AG04449 (cell line): ENCODE measurements around the gene ZFAND2A.

Experiments
- CTCF ChIA-PET: fragments of 350-600 bp; formaldehyde crosslinking; extraction: SDS; loops from one replicate; lab custom pipeline; 2021; ENCODE audit warnings: antibody characterized with exemption; lab: Yijun Ruan, JAX
- POLR2A ChIA-PET: fragments of 400-600, 350-600 bp; formaldehyde crosslinking; extraction: SDS; loops from one replicate; lab custom pipeline; 2020; ENCODE audit warnings: antibody characterized with exemption, inconsistent platforms; lab: Yijun Ruan, JAX
- DNase-seq: peaks from one replicate; pipeline ENCODE4 v3.0.0-alpha.2; 2010; ENCODE audit warnings: low read depth, low spot score
- H3K4me3 ChIP-seq: 2 replicates; pipeline ENCODE4 v1.5.1; 2011; ENCODE audit warnings: low read depth, mild to moderate bottlenecking, control low read depth, low read length
- TF ChIP-seq, protein P1 (sequence below): IDR thresholded peaks from one replicate; pipeline ENCODE4 v1.5.1; 2011; ENCODE audit warnings: mild to moderate bottlenecking, moderate library complexity, low read length, control low read depth, inconsistent platforms; ENCODE audit not compliant: insufficient read depth; ENCODE audit errors: missing control alignments

ZFAND2A gene

DNA sequence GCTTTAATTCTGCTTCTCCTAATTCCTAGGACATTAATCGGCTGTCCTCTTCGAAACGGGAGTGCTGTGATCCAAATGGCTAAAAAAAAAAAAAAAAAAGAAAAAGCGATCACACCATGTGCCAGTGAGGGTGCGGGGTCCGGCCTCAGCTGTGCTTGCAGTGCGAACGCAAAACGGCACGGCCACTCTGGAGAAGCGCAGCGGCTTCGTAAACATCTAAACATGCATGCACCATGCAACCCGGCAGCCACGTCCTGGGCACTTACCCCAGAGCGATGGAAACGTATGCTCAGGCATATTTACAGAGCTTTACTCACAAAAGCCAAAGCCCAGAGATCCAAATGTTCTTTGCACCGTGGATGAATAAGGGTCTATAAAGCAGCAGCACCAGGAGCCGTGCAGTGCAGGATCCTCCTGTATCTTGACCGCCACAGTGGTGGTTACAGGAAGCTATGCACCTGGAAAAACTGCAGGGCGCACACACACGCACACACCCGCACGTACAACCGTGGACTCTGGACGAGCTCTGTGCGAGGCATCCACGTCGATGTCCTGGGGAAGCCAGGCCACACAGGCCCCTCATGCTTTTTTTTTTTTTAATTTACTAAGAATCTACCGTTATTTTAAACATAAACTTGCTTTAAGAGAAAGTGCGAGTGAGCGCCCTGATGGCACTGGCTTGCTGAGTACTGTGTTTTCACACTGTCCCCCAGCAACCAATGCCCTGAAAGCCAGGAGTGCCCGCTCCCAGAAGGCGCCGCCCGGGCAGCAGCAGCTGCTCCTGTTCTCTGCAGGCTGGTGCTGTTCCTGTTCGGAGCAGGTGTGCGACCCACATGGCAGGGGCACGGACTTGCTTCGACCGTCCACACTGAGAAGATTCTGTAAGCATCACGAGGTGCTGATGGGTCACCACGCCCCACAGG lies 47.1 kb downstream of the ZFAND2A start:
- DNase-seq, result no peak
- CTCF ChIA-PET, result interaction anchor here (0.6 to 2.0 kb wide), 5 partner anchors 9 to 119 kb away, joined by 3 to 7 read pairs (median 4); partner anchors contain the start of gene GPER1
- no peak overlapping the region for H3K4me3 ChIP-seq
- TF ChIP-seq, protein P1, sequence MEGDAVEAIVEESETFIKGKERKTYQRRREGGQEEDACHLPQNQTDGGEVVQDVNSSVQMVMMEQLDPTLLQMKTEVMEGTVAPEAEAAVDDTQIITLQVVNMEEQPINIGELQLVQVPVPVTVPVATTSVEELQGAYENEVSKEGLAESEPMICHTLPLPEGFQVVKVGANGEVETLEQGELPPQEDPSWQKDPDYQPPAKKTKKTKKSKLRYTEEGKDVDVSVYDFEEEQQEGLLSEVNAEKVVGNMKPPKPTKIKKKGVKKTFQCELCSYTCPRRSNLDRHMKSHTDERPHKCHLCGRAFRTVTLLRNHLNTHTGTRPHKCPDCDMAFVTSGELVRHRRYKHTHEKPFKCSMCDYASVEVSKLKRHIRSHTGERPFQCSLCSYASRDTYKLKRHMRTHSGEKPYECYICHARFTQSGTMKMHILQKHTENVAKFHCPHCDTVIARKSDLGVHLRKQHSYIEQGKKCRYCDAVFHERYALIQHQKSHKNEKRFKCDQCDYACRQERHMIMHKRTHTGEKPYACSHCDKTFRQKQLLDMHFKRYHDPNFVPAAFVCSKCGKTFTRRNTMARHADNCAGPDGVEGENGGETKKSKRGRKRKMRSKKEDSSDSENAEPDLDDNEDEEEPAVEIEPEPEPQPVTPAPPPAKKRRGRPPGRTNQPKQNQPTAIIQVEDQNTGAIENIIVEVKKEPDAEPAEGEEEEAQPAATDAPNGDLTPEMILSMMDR, result no peak
- POLR2A ChIA-PET, result no interaction called here

DNA sequence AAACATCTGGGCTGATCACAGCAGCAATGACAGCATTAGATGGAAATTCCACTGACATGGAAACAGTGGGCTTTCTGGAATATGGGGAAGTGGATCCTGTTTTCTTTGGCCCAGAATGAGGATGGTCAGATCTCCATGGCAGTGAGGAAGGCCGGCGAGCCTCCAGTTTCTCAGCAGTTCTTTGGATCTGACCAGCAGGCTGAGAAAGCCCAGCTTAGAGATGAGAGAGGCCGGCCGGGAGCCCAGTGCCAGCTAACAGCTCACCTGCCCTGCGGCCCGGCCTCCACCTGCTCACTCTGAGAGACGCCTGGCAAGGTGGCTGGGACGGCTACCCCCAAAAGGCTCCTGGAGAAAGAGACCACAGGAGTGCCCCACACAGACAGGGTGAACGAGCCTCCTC lies 47.9 kb downstream of the ZFAND2A start:
- H3K4me3 ChIP-seq, result no peak overlapping the region
- DNase-seq, result no peak
- CTCF ChIA-PET, result interaction anchor here (0.6 to 2.0 kb wide), 3 partner anchors 46 to 119 kb away, joined by 3 to 7 read pairs (median 6); no protein-coding TSS in a partner anchor
- POLR2A ChIA-PET, result no interaction called here
- TF ChIP-seq, protein P1, result no peak

DNA sequence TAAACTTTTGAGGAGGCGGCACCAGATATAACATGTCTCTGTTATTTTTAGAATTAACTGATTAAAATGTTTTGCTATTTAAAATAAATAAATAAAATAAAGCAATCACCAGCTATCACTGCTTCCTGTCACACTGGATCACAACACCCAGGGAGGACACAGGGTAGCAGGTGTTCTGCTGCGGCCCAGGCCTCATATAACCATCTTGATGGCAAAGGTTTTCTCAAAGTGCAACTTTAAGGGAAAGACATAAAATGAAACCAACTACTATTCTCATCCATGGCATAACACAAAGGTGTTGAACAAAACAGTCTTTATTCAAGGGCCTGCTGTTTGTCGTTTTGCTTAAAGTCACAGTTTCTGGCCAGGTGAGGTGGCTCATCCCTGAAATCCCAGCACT lies 48.8 kb downstream of the ZFAND2A start:
- TF ChIP-seq, protein P1, result no peak
- ChIA-PET POLR2A (no interaction called here), CTCF (no interaction called here)
- DNase-seq, result no peak
- no peak overlapping the region for H3K4me3 ChIP-seq

DNA sequence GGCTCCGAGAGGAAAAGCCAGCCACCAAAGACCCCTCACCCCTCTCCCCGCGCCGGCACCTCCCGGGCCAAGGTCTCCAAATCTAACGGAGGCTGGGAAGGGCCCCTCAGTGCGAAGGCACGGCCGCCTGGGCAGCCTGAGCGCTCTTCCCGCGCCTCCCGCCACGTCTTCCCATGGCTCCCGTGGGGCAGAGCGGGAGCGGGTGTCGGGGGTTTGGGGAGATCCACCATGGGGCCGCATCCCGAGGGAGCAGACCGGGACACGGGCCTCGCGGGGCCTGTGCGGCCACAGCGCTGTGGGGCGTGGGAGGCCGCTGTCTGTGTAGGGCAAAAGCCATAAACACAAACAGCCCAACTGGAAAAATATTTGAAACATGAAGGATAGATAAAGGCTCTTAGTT lies 49.6 kb downstream of the ZFAND2A start:
- TF ChIP-seq, protein P1, result no peak
- no peak overlapping the region for H3K4me3 ChIP-seq
- POLR2A ChIA-PET, result no interaction called here
- CTCF ChIA-PET, result no interaction called here
- DNase-seq, result no peak

DNA sequence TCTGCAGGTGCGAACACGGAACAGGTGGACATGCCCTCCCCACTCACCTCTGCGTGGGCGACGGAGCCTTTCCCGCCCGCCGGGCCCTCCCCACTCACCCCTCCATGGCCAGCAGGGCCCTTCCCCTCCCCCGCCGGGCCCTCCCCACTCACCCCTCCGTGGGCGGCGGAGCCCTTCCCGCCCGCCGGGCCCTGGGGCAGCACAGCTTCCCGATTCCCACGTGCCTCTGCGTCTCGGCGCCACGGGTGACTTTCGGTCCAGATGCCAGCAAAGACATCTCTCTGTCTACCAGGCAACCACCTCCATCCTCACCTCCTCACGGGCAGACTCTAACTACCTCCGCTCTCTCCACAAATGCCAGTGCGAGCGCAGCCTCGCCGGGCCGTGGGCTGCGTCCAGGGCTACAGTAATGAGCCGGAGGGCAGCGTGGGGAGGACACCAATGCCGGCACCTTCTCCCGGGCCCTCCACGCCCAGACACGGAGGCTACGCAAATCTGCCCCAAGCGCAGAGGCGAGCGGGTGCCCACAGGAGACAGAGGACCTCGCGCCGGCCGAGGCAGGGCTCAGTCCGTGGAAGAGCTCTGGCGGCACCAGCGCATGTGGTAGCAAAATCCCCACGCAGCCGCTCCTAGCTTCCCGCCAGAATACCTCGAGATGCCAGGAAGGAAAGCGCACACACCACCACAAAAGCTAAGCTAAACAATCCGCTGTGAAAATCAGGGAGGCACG lies 50.2 kb downstream of the ZFAND2A start:
- ChIA-PET CTCF (interaction anchor here (1.0 kb wide), 1 partner anchor 14 kb away, joined by 4 read pairs; no protein-coding TSS in a partner anchor), POLR2A (no interaction called here)
- H3K4me3 ChIP-seq, result no peak overlapping the region
- no peak for DNase-seq
- TF ChIP-seq, protein P1, result no peak
